A549 (cell line): ENCODE data around the gene SRRT. TPM values are rescaled to one million over a fixed set of nuclear protein-coding genes. Genes with fewer than 3 reads are reported as not detected.

ENCODE experiments used
- ATAC-seq, 2 experiments: fragments of 200-7000 bp in 1 of 2; fragments of >200 bp in 1 of 2; cut with Nextera tagmentation in 1 of 2; cut with Tn5 transposase in 1 of 2; 3 replicates each; pipeline versions ENCODE4 v1.8.0 to v1.9.1; 2018 to 2020; ENCODE audit warnings: mild to moderate bottlenecking in 1 of 2, moderate library complexity in 1 of 2
- CTCF ChIA-PET: fragments of 300-600 bp; sonication (Branson Sonifier 250); formaldehyde crosslinking; extraction: SDS; loops from one replicate; lab custom pipeline; 2021; ENCODE audit warnings: antibody characterized with exemption, inconsistent platforms; lab: Yijun Ruan, JAX
- POLR2A ChIA-PET: fragments of 350-600 bp; formaldehyde crosslinking; extraction: SDS; loops from one replicate; lab custom pipeline; 2021; ENCODE audit warnings: antibody characterized with exemption, inconsistent platforms; lab: Yijun Ruan, JAX
- DNase-seq, 2 experiments: peaks; one replicate each; pipeline versions ENCODE4 v3.0.0 to v3.0.0-alpha.2; 2011 to 2016; ENCODE audit warnings: low read depth in 1 of 2, low spot score in 1 of 2
- FAIRE-seq: peaks from 2 replicates; lab custom pipeline; 2011; peaks lifted over from hg19 to GRCh38; lab: Jason Lieb, UNC
- H3K27ac ChIP-seq, 2 experiments: fragments of >200 bp; sonication (Bioruptor Twin); formaldehyde crosslinking; 3 replicates each; pipeline ENCODE4 v1.5.1; 2016 to 2017
- H3K4me1 ChIP-seq: fragments of >200 bp; sonication (Bioruptor Twin); formaldehyde crosslinking; 3 replicates; pipeline ENCODE4 v1.6.1; 2016
- H3K4me2 ChIP-seq: fragments of >200 bp; sonication (Bioruptor Twin); formaldehyde crosslinking; 3 replicates; pipeline ENCODE4 v1.6.1; 2016
- H3K4me3 ChIP-seq: fragments of >200 bp; sonication (Bioruptor Twin); formaldehyde crosslinking; 3 replicates; pipeline ENCODE4 v1.5.1; 2016
- H3K9me3 ChIP-seq: fragments of >200 bp; sonication (Bioruptor Twin); formaldehyde crosslinking; 3 replicates; pipeline ENCODE4 v1.6.1; 2016
- BCL3 ChIP-seq: fragments of >200 bp; sonication (Bioruptor Twin); formaldehyde crosslinking; IDR thresholded peaks from 3 replicates; pipeline ENCODE4 v1.6.1; 2016
- BHLHE40 ChIP-seq: IDR thresholded peaks from 2 replicates; pipeline ENCODE4 v1.6.1; 2012; ENCODE audit warnings: low read depth, low read length, inconsistent platforms
- CEBPB ChIP-seq, 2 experiments: fragments of >200 bp in 1 of 2; sonication (Bioruptor Twin) in 1 of 2; formaldehyde crosslinking in 1 of 2; IDR thresholded peaks; 2 replicates each; pipeline ENCODE4 v1.6.1; 2012 to 2016
- E2F6 ChIP-seq: IDR thresholded peaks from 2 replicates; pipeline ENCODE4 v1.6.1; 2012; ENCODE audit warnings: low read depth, borderline replicate concordance
- EHF ChIP-seq: fragments of 250-450 bp; sonication (Bioruptor Pico); IDR thresholded peaks from 2 replicates; pipeline ENCODE4 v1.5.0; 2020; ENCODE audit warnings: mild to moderate bottlenecking
- EHMT2 ChIP-seq: fragments of 200-600 bp; sonication (generic); IDR thresholded peaks from 2 replicates; pipeline ENCODE4 v1.6.1; 2016; ENCODE audit warnings: antibody characterized with exemption, low read depth, mild to moderate bottlenecking, moderate library complexity
- ESRRA ChIP-seq: fragments of 150-350 bp; IDR thresholded peaks from 2 replicates; pipeline ENCODE4 v1.6.1; 2014; ENCODE audit warnings: mild to moderate bottlenecking, low read length, borderline replicate concordance
- GATA3 ChIP-seq: IDR thresholded peaks from 2 replicates; pipeline ENCODE4 v1.6.1; 2012; ENCODE audit warnings: borderline replicate concordance
- HMGXB4 ChIP-seq: fragments of 250-450 bp; sonication (Bioruptor Pico); IDR thresholded peaks from 2 replicates; pipeline ENCODE4 v1.5.0; 2021; ENCODE audit warnings: mild to moderate bottlenecking, moderate library complexity, borderline replicate concordance
- JUN ChIP-seq, 2 experiments: fragments of >200 bp; sonication (Bioruptor Twin); formaldehyde crosslinking; IDR thresholded peaks; 2 replicates in 1 of 2; 3 replicates in 1 of 2; pipeline ENCODE4 v1.6.1; 2016 to 2017
- KDM5A ChIP-seq: fragments of 200-600 bp; sonication (generic); IDR thresholded peaks from 2 replicates; pipeline ENCODE4 v1.6.1; 2016; ENCODE audit warnings: antibody characterized with exemption, mild to moderate bottlenecking
- MAFK ChIP-seq: fragments of 450-650 bp; IDR thresholded peaks from 2 replicates; pipeline ENCODE4 v1.6.1; 2014; ENCODE audit not compliant: partially characterized antibody
- MAZ ChIP-seq: fragments of 150-350 bp; IDR thresholded peaks from 2 replicates; pipeline ENCODE4 v1.6.1; 2014; ENCODE audit warnings: antibody characterized with exemption, low read depth, low read length, borderline replicate concordance
- NR3C1 ChIP-seq: fragments of >200 bp; sonication (Bioruptor Twin); formaldehyde crosslinking; IDR thresholded peaks from 3 replicates; pipeline ENCODE4 v1.6.1; 2017
- PBX3 ChIP-seq: IDR thresholded peaks from 2 replicates; pipeline ENCODE4 v1.6.1; 2012
- POLR2A ChIP-seq: IDR thresholded peaks from 2 replicates; pipeline ENCODE4 v1.6.1; 2012; ENCODE audit warnings: mild to moderate bottlenecking, low read length
- POLR2AphosphoS2 ChIP-seq: conservative IDR thresholded peaks from 2 replicates; pipeline ENCODE4 v1.6.1; 2012; ENCODE audit warnings: low read length, improper control_type of control experiment, inconsistent platforms
- RARB ChIP-seq: fragments of 250-450 bp; sonication (Bioruptor Pico); IDR thresholded peaks from 2 replicates; pipeline ENCODE4 v1.8.0; 2021; ENCODE audit warnings: mild to moderate bottlenecking, moderate library complexity
- REST ChIP-seq: fragments of 200-600 bp; sonication (generic); IDR thresholded peaks from 2 replicates; pipeline ENCODE4 v1.6.1; 2016; ENCODE audit warnings: antibody characterized with exemption, mild to moderate bottlenecking, moderate library complexity
- SMC3 ChIP-seq: fragments of >200 bp; sonication (Bioruptor Twin); formaldehyde crosslinking; IDR thresholded peaks from 3 replicates; pipeline ENCODE4 v1.6.1; 2018; ENCODE audit warnings: inconsistent platforms
- ZC3H11A ChIP-seq: fragments of 450-650 bp; IDR thresholded peaks from 2 replicates; pipeline ENCODE4 v1.6.1; 2014; ENCODE audit warnings: antibody characterized with exemption, mild to moderate bottlenecking
- WGBS: methylation state at CpG from one replicate; pipeline ENCODE4 v1.1.6; 2017; ENCODE audit errors: missing lambda C conversion rate; 5-methylcytosine and 5-hydroxymethylcytosine counted together
- polyA plus RNA-seq, 4 experiments: library from polyadenylated mRNA; depleted of rRNA in 3 of 4; stranded (reverse); fragments of >200 nt; fragmentation: RNase III in 1 of 4; extraction: RNeasy Plus Mini Kit Qiagen cat#74134 plus additional on column Dnase treatment in 1 of 4; gene quantifications; 2 replicates in 3 of 4; 3 replicates in 1 of 4; pipeline ENCODE4 v1.2.3, GENCODE V29; 2011 to 2017

Gene SRRT
- polyA plus RNA-seq, 2 of the 4 experiments (the other 2 are of a cell fraction), result 49.9 to 194 TPM

GRCh38 chr7:100888988-100889750 lies 14.3 kb downstream of the SRRT start, which contains the start of gene UFSP1 (continued):
- TF ChIP-seq REST, result no peak
- no peak for TF ChIP-seq MAZ
- TF ChIP-seq RARB (CRISPR knock-in tag), result no peak
- TF ChIP-seq E2F6, result peak; percentile 92
- TF ChIP-seq BCL3, result no peak; the same call in 2 of the 3 replicates
- TF ChIP-seq, all 56 proteins: peak for 12

- FAIRE-seq (no peak), ATAC-seq (no peak), DNase-seq (no peak)
- WGBS, result 86% methylated on average over 43 of the region's 43 CpGs
- Histone ChIP-seq H3K27ac (peak overlapping the region; percentile 86 to 95), H3K4me3 (peak overlapping the region; percentile 92; the same call in 2 of the 3 replicates), H3K4me2 (peak overlapping the region; percentile 89), H3K4me1 (peaks cover 41% of the 10 kb centered on the region), H3K9me3 (no peaks in the 10 kb centered on the region)
- ChIA-PET POLR2A (interaction anchor here (0.6 to 5.1 kb wide), 6 partner anchors 15 to 204 kb away, joined by 3 to 106 read pairs (median 7); partner anchors contain the start of genes EPHB4, SRRT and TRIM56), CTCF (interaction anchor here (0.8 to 5.0 kb wide), 12 partner anchors 7 to 247 kb away, joined by 3 to 23 read pairs (median 6); partner anchors contain the start of genes EPO, POP7 and SLC12A9)
- no peak for TF ChIP-seq JUN (IDR thresholded peaks at IDR 0.05)
- no peak for TF ChIP-seq EHMT2
Measured at GRCh38 chr7:100890653-100891567, 16.0 kb downstream of the SRRT start.

GRCh38 chr7:100891568-100892247 lies 16.8 kb downstream of the SRRT start:
- Histone ChIP-seq H3K4me2 (peak overlapping the region; percentile 89; the same call in 1 of the 3 replicates), H3K9me3 (no peaks in the 10 kb centered on the region), H3K4me3 (no peak overlapping the region), H3K27ac (peak overlapping the region in 1 of 2 experiments; percentile 95; a peak in 1 of 6 replicates), H3K4me1 (peaks cover 49% of the 10 kb centered on the region)
- POLR2A ChIA-PET, result interaction anchor here (0.6 to 1.6 kb wide), 3 partner anchors 17 to 203 kb away, joined by 3 to 5 read pairs (median 5); partner anchors contain the start of gene SRRT
- FAIRE-seq (peak; percentile 46), ATAC-seq (no peak), DNase-seq (peak in 1 of 2 experiments; percentile 48)
- CTCF ChIA-PET, result interaction anchor here (0.8 to 5.0 kb wide), 5 partner anchors 11 to 188 kb away, joined by 3 to 23 read pairs (median 3); no protein-coding TSS in a partner anchor
- 58% methylated on average over 8 of the region's 8 CpGs for WGBS
- TF ChIP-seq RARB (CRISPR knock-in tag), result no peak
- no peak for TF ChIP-seq CEBPB (IDR thresholded peaks at IDR 0.05)
- no peak for TF ChIP-seq EHF (CRISPR knock-in tag)
- TF ChIP-seq E2F6, result no peak
- TF ChIP-seq HMGXB4 (CRISPR knock-in tag), result no peak
- TF ChIP-seq POLR2AphosphoS2, result no peak
- TF ChIP-seq MAFK, result no peak
- no peak for TF ChIP-seq POLR2A
- no peak for TF ChIP-seq BHLHE40
- TF ChIP-seq NR3C1, result no peak
- no peak for TF ChIP-seq ESRRA
- TF ChIP-seq ZC3H11A, result no peak
- TF ChIP-seq GATA3, result no peak
- TF ChIP-seq PBX3, result no peak
- no peak for TF ChIP-seq SMC3
- no peak for TF ChIP-seq KDM5A
